Endothelial cell of hepatic sinusoid (primary cell): ENCODE data around the gene EPB41.
"Not testable (repeated sequence)": the region's sequence is repeated elsewhere in the genome, so short reads cannot be mapped to it uniquely, and the experiment has no call there.

Experiments used
- in situ Hi-C: cut with HindIII; loops from 2 replicates; pipeline ENCODE4 v1.10.0; 2017; ENCODE audit warnings: low sequenced_read_pairs

EPB41 gene

DNA sequence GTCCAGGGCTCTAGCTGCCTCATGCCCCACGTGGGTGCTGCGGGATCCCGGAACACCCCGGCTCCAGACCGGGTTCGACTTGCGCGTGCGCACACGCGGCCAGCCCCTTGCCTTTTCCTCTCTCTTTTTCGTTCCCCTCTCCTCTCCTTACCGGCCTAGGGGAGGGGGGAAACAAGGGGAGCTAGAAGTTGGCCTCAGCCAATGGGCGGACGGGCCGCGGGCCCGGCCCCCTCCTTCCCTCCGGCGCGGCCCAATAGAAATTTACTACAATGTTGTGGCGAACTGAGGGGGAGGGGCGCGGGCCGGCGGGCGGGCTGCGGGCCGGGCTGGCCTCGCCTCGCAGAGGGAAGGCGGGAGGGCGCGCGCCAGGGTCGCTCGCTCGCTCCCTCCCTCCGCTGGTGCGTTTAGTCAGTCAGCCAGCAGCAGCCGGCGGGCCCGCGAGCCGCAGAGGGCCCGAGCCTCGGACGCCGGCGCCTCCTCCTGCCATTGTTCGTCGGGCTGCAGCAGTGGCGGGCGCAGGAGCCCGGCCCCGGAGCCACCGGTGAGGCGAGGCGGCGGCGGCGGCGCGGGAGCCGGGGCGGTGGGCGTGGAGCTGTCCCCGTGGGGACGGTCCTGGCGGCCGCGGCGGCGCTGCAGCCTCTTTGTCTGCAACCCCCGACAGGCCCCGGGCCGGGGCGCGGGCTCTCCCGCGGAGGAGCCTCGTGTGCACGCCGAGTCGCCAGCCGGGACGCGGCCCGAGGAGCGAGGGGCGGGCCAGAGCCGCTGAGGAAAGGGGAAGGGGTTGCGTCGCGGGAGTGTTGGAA is at the start of gene EPB41:
Gene EPB41 (plus strand): TSS at position 342 of the 803 bp plus-strand sequence. CDS start 72,869 bp downstream, outside the sequence.
- in situ Hi-C loops = no loop called here

- in situ Hi-C loops = loop anchor here (5.0 kb wide), 2 partner anchors 67 to 68 kb away; no protein-coding TSS in a partner anchor
These were observed 49.7 kb upstream of the EPB41 start for GRCh38 chr1:28864695-28865094.

DNA sequence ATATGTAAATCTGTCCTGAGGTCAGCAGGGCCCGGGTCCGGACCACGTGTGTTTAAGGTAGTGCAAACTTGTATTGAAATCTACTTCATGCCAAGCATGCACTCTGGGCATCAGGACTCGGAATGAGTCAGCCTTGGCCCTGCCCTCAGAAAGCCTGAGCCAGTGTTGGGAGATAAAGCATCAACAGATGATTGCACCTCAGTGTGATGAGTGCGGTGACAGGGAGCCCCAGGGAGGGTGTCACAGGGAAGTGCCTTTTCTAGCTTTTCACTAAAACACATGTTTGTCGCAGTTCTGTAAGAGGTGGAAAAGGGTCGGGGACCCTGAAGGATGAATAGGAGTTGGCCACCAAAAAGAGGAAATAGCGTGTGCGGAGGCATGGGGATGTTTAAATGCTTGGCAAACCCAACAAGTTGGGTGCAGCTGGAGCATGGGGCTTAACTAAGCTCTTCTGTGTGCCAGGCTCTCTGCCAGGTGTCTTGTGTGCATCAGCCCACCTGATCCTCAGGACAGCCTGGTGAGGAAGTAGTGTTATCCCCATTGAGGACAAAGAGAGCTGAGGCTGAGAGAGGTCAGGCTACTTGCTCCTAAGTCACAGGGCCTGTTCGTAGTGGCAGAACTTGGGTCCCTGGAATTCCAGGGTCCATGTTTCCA is 48.2 kb upstream of the EPB41 start:
- in situ Hi-C loops = no loop called here

- in situ Hi-C loops = no loop called here
These were observed 46.5 kb upstream of the EPB41 start for GRCh38 chr1:28867850-28868249.

GRCh38 chr1:28869952-28870351 is 44.4 kb upstream of the EPB41 start:
- in situ Hi-C loops = no loop called here

DNA sequence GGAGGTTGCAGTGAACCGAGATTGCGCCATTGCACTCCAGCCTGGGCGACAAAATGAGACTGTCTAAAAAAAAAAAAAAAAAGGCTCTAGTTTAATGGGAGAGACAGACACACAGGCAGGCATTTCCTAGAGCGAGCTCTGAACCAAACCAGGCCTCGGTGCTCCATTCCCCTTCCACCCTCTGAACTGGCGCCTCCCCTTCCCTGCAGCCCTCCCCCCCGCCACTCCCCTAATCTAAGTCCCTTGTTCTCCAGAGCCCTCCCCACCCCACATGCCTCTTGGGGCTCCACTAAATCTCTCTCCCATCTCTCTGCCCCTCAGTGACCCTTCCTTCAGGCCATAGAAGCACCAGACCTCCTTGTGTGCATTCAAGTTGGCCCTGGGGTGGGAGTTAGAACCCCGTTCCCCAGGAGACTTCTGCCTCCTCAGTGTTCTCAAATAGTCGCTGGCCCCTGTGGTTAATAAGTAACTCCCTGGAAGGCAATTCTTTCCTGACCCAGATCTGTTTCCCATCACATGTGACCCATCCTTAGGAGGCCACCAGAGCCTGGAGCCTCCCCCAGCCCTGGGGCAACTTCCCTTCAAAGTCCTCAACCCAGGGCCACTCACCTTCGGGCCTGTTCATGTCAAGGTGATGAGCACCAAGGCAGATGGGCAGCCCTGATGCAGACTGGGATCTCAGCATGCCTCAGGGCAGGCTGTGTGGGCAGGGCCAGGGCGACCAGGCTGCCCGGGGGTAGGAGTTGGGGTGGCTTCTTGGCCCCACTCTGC is 42.6 kb upstream of the EPB41 start:
- in situ Hi-C loops = no loop called here

DNA sequence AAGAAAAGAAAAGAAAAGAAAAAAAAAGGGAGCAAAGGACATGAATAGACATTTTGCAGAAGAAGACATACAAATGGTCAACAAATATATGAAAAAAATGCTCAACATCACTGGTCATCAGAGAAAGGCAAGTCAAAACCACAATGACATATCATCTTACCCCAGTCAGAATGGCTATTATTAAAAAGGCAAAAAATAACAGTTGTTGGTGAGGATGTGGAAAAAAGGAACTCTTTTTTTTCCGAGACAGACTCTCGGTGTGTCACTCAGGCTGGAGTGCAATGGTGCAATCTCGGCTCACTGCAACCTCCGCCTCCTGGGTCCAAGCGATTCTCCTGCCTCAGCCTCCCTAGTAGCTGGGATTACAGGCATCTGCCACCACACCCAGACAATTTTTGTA is 39.2 kb upstream of the EPB41 start:
- in situ Hi-C loops = not testable (repeated sequence)

- in situ Hi-C loops = no loop called here
These were observed 37.1 kb upstream of the EPB41 start for GRCh38 chr1:28877132-28877781.

DNA sequence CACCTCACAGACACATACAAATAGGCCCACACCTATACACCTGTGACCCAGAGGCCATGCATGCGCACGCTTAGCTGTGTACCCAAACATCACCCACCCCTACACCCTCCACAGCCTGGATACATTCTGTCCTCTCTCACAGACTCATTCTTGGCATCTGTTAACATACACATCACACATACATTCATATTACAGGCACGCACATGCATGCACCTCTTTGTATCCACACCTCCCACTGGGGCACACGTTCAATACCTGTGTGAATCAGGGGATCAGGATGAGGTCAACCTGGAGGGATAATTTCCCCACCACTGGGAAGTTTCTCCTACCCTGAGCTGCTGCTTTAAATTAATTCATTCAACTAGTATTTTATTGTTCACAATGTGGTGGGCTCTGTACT is 35.6 kb upstream of the EPB41 start:
- in situ Hi-C loops = no loop called here

- in situ Hi-C loops = loop anchor here (5.0 kb wide), 3 partner anchors 40 to 325 kb away; no protein-coding TSS in a partner anchor
These were observed 32.2 kb upstream of the EPB41 start for GRCh38 chr1:28882009-28882628.

DNA sequence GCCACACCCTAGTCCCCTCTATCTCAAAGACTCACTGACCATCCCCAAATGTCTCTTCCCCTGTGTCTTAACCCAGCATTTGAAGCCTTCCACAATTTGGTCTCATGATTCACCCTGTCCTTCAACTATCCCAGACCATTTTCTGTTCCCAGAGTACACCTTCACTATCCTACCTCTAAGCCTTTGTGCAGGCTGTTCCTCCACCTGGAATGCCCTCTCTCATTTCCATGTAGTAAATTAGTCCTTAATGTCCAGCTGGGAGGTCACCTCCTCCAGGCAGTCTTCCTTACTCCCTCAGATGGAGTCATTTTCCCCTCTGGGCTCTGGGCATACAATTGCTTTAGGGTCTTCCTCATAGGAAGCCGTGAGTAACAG is 31.1 kb upstream of the EPB41 start:
- in situ Hi-C loops = loop anchor here (5.0 kb wide), 3 partner anchors 41 to 324 kb away; no protein-coding TSS in a partner anchor

GRCh38 chr1:28885472-28885877 is 28.9 kb upstream of the EPB41 start:
- in situ Hi-C loops = no loop called here

DNA sequence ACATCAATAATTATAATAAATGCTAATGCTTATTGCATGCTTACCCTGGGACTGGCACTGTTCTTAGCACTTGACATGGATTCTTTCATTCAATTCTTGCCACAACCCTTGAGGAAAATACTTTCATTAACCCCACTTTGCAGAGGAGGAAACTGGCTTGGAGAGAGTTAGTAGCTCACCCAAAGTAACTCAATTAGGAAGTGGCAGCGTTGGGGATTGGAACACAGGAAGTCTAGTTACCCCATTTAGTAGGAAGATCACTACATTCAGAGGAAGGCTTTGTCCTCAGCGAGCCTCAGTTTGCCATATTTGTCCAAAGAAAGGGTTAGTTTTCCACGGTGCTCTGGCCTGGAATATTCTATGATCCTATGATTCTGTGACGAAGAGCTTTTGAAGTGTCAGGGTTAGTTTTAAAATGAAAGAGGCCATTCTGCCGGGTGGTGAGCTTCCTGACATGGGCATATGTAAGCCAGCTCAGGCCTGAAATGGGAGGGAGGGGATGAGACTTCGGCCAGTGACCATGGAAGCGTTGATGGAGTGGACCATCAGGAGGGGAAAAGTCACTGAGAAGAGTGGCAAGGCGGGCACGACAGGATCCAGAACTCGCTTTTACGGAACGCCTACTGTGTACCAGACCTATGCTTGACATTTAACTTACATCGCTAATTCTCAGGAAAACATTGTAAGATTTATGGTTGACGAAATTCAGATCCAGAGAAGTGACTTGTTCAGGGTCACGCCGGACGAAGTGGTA is 28.2 kb upstream of the EPB41 start:
- in situ Hi-C loops = no loop called here

GRCh38 chr1:28886731-28887418 is 27.5 kb upstream of the EPB41 start:
- in situ Hi-C loops = no loop called here

GRCh38 chr1:28887419-28887834 is 26.9 kb upstream of the EPB41 start:
- in situ Hi-C loops = no loop called here

DNA sequence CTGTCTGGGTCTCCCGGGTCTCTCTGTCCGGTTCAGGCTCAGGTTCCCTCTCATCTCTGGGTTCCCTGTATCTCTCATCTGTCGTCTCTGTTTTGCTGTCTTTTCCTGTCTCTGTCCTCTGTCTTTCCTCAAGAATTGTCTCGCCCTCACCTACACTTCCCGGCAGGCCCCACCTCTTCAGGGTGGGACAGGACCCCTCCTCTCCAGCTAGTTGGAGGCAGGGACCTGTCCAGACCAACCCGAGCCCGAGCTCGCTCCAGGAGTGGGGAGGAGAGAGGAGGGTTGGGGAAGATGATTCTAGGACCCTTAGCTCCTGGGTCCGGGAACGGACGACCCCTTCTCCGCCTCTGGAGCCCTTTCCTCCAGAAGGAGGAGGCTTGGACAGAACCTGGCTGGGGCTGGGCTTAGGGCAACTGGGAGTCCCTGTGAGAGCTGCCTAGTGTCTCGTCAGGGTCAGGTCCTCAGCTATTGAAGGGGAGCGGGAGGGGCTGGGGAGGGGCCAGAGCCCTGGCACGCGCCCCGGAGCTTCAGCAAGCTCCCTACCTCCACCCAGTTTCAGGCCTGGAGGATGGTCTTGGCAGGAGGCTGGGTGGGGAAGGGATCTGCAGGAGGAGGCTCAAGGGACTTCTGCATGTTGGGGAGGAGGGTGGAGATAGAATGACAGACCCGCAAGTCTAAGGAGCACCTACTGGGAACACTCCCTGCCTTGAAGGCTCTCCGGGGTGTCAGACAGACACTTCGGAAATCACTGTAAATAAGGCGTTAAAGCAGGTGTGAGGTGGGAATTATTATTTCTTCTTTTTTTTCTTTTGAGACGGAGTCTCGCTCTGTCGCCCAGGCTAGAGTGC is 26.3 kb upstream of the EPB41 start:
- in situ Hi-C loops = no loop called here

DNA sequence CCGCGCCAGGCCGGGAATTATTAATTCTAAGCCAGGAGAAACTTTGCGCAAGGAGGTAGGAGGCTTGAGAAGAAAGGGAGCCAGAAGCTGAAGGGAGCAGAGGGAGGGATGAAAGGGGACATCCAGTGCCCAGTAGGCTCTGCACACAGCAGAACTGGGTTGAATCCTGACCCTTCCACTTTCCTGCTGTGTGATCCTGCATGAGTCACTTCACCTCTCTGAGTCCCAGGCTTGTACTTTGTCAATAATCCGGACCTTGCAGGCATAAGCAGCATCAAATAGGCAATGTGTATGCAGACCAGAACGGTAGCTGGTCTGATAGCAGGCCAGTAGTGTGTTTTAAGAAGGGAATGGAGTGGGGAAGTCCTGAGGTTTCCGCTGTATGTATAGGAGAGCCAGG is 25.5 kb upstream of the EPB41 start:
- in situ Hi-C loops = no loop called here

- in situ Hi-C loops = no loop called here
These were observed 25.0 kb upstream of the EPB41 start for GRCh38 chr1:28889357-28889756.
